ENCODE data around the gene MGAT3.

MGAT3 gene

DNA sequence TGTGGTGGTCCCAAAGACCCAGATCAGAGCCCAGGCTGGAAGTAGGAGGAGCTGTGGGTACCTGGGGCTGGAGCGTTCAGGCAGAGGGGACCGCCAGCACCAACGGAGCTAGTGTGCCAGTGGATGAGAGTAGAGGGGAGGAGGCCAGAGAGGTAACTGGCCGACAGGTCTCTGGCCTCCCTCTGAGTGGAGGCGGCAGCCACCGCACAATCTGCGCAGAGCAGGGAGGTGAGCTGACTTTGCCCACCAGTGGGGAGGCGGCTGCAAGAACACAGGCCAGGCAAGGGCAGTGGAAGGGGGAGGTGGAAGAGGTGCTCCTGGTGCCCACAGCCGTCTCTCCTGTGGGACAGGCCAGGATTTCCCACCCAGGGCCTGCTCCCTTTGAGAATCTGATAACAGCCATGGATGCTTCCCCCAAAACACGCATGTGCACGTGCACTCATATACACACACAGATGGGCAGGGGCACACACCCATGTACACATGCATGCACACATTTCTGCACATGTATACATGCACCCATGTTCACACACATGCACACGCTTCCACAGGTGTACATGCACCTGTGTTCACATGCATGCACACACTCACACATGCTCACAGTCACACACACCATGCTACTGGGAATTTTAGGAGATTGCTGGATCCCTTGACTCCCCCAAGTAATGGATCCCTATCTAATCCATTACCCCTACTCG lies 6.4 kb upstream of the MGAT3 start:
- DNase-seq (ENCODE audit: low read depth in 2 of 2) = no peak

DNA sequence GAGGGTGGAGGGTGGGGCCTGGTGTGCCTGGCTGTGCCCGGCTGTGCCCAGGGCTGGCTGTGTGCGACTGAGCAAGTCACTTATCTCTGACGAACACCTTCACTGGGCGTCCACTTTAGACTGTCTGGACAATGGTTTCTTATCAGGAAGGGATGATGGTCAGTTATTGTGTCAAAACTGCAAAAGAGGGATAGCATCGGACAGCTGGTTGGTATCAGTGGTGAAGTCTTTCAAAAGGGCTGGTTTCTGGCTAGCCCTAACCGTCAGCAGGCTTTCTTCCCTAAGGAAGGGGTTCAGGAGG lies 4.1 kb upstream of the MGAT3 start:
- no peak for DNase-seq (ENCODE audit: low read depth in 2 of 2)

DNA sequence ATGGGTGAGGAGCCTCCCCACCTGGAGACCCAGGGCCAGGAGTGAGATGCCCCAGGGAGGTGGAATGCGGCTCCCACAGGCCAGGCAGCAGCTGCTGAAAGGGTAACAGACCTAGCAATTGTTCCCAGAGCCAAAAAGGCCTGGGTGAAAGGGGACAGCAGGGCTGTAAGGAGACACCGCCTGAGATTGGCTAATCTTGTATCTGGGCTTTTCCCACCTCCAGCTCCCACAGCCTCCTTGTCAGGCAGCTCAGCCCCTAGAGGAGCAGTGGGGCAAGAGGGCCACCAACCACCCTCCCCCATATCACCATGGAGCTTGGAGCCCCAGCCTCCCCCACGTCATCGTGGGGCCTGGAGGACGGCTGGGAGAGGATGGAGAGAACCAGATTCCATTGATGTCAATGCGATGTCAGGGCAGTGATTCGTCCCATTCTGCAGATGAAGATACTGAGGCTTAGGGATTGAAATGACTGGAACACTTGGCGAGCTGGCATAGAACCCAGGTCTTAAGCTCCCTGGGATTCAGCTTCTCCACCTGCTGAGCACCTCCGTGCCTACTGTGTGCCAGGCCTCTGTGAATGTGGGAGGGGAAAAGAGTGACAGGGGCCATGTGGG lies 2.9 kb upstream of the MGAT3 start:
- DNase-seq (ENCODE audit: low read depth in 2 of 2) = no peak

DNA sequence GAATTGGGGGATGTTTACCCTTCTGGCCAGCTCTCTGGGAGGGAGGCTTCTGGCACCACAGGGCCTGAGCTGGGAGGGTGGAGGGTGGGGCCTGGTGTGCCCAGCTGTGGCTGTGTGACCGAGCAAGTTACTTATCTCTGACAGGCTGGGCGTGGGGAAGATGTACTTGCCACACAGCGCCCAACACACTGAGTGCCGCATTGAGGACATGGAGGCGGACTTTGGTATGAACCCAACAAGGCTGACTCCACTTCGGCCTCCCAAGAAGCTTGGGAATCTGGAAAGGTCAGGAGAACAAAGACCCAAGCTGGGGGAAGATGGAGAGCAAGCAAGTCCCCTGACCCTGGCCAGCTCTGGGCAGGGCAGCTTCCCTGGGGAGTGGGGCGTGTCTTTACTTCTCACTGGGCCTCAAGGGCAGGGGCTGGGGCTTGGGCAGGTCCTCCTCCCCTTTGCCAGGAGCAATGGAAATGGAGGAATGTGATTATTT lies 2.4 kb upstream of the MGAT3 start:
- no peak for DNase-seq (ENCODE audit: low read depth in 2 of 2)

DNA sequence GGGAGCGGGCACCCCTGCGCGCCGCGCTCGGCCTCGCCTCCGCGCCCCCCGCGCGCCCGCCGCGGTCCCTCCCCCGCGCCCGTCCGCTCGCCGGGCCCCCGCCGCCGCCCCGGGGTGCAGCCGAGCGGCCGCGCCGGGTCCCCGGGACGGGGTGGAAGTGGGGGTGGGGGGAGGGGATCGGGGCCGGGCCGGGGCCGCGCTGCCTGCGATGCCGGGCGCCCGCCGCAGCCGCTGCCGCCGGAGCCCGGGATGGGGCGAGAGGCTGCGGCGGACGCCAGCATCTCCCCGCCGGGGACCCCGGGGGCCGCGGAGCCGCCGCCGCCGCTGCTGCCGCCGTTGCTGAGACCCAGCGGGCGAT lies 365 bp downstream of the MGAT3 start:
- DNase-seq (ENCODE audit: low read depth in 2 of 2) = no peak

DNA sequence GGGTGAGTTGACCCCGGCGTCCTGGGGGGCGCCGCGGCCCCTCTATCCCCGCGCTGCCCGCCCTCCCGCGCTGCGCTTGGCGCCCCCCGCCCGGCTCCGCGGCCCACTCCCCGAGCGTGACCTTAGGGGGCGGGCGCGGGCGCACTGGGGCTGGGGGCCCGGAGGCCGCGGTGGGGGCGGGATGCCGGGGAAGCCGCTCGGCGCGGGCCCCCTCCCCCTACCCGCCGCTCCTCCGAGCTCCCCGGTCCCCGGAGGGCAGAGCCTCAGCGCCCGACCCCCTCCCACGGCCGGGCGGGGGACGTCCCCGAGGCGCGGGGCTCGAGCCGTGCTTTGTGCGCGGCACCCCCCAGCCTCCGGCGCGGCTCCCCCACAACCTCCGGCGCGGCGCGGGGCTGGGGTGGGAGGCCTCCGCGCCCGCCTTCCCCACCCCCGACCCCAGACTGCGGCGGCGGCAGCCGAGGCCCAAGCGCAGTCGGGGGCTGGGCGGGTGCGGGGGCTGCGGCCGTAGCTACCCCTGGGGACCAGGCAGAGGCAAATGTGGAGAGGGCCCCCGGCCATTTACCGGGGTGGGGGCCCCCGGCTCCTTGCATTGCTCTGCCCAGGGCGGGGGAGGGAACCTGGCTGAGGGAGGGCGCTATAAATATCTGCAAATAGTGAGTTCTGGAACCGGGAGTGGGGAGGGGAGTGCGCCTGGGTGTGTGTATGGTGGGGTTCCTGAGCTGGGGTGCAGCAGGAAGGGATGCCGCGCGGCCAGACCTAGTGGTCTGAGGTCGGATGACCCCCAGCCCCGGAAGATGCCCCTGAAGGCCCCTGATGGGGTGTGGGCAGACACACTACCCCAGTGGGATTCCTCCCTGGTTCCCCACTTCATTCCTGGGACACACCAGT lies 988 bp downstream of the MGAT3 start:
- DNase-seq (ENCODE audit: low read depth in 2 of 2) = no peak

DNA sequence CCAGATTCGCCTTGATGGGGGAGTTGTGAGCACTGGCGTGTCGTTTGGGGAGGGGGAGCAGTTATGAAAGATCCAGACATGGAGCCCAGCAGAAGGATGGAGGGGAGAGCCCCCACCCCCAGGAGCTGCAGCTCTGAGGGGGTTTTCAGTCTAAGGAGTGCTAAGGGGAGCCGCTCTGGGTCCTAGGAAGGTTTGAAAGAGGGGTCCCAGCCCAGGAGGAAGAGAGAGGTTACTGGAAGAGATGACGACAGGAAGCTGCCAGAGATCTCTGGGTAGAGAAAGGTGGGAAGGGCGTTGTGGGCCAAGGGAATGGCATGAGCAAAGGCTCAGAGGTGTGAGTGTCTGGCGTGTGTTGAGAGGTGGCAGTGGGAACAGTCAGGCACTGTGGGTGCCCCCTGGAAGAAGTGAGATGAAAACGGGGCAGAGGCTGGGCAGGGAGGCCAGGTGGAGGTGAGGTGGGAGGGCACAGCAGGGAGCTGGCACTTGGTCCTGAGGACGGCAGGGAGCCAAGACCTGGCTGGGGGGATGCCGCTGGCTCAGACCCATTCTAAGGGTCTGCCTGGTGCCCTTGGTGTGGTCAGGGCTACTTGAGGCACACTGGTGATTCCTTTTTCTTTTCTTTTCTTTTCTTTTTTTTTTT lies 1.8 kb downstream of the MGAT3 start:
- DNase-seq (ENCODE audit: low read depth in 2 of 2) = no peak

DNA sequence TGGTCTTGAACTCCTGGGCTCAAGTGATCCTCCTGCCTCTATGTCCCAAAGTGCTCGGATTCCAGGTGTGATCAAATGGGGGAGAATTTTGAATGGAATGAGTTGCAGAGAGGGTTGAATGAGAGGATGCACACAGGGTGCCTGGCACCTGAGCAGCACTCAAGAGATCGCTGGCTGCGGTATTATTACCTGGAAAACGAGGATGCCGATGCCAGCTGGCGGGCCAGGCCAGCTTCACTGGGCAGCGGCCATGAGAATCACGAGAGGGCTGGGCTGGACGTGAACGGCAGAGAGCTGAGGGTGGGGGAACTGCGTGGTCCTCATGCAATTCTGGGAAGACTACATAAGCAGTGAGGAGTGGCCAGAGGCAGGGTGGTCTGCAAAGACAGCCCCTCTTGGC lies 2.9 kb downstream of the MGAT3 start:
- DNase-seq (ENCODE audit: low read depth in 2 of 2) = no peak

DNA sequence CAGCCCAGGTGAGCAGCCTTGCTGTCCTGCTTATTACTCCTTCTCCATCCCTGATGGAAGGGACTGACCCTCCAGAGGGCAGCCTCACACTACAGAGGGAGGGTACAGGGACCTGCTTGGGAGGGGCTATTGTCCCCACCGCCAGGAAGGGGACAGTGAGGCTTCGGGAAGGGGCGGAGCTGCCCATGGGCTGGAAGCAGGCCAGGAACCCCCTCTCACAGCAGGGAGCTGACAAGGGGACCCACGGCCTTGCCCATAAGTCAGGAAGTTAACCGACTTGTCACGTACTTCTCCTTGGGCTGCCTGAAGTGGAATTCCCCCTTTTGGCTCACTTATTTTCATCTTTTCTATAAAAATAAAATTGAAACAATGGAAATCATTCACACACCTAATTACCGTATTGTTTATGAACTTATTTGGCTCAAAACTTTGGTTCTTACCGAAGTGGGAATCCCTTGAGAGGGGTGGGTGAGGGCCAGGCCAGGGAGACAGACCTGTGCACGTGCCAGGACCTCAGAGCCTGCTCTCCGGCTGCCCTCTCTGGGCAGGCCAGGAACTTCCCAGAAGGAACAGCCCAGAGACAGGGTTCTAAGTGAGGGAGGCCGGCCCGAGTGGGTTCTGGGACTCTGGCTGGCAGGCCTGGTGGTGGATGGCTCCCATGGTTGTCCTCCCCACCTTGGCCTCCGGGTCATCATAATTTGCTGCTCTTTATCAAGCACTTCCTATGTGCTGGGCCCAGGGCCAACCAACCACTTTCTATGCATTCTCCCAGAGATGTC lies 5.8 kb downstream of the MGAT3 start:
- DNase-seq (ENCODE audit: low read depth in 2 of 2) = no peak

DNA sequence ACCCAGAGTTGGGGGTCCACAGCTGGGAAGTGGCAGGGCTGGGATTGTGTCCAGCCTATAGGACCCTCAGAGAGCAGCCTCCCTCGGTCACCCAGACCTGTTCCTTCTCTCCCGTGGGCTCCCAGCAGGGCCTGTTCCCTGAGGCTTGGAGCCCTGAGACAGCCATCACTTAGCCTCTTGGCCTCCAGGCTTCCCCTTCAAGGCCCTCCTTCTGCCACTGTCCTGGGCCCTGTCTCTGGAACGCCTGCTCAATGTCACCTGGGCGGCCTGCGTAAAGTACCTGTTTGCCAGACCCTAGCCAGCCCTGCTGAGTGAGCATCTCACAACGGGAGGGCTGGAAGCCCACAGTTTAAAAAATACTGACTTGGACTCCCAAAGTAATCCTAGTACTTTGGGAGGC lies 6.5 kb downstream of the MGAT3 start:
- no peak for DNase-seq (ENCODE audit: low read depth in 2 of 2)

DNA sequence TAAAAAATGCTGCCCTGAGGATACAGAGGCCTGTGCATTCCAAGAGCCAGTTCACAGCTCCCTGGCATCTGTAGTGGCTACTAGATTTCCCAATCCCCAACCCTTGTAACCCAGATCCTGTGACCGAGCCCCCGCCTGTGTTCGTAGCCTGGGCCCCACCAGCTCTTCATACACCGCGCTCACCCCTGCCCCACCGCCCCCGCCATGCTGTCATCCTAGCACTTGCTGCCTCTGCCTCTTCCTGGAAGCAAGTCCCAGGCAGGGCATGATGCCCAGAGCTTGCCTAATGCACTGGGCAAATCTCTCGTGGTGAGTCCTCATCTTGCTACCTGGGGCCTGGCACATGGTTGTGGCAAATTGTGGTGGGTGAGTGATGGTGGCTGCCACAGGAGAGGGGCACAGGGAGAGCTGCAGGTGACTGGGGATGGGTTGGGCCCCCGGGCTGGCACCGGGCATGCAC lies 7.1 kb downstream of the MGAT3 start:
- DNase-seq (ENCODE audit: low read depth in 2 of 2) = no peak

DNA sequence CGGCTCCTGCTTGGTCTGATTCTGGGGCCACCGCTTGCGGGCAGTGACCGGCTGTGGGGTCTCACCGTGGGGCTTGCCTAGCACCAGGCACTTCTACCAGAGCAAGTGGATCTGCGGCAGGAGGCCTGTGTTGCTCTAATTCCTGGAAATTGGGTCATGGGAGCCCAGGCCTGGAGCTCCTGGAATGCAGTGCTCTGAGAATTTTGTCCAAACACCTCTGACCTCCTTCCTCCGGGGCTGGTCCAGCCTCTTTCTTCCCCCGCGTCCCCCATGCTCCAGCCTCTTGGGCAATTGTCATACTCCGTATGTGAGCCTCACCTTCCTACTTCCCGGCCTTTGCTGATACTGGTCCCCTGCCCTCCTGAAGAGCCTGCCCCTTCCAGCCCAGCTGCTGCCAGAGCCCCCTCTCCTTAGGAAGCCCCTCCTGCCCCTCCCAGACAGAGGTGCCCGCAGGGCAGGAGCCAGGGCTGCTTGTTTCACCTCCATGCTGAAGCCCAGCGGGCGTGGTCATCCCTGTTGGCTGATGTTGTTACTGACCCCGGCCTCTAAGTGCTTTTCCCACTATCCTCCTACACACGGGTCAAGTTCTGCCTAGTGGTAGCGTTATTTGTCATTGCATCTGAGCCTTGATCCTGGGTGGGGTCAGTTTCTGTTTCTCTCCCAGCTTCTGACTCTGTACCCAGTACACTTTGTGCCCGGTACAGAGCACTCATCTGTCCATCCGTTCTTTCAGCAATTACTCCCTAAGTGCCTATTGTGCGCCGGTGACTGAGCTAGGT lies 9.6 kb downstream of the MGAT3 start:
- DNase-seq (ENCODE audit: low read depth in 2 of 2) = no peak

DNA sequence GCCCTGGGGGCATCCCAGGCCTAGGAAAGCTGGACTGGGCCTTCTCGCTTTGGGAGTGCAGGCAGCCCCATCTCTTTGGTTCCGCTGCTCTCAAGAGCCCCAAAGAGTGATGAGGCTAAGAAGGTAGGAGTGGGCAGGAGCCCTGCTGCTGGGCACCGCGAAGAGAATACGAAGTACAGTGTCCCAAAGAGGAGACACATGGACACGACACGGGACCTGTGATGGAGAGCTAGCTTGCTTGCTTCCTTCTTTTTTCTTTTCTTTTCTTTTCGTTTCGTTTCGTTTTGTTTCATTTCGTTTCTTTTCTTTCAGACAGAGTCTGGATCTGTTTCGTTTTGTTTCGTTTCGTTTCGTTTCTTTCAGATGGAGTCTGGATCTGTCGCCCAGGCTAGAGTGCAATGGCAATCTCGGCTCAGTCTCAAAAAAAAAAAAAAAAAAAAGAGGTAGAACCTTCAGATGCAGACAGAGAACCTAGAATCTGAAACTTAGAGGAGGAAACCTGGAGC lies 10.6 kb downstream of the MGAT3 start:
- no peak for DNase-seq (ENCODE audit: low read depth in 2 of 2)

DNA sequence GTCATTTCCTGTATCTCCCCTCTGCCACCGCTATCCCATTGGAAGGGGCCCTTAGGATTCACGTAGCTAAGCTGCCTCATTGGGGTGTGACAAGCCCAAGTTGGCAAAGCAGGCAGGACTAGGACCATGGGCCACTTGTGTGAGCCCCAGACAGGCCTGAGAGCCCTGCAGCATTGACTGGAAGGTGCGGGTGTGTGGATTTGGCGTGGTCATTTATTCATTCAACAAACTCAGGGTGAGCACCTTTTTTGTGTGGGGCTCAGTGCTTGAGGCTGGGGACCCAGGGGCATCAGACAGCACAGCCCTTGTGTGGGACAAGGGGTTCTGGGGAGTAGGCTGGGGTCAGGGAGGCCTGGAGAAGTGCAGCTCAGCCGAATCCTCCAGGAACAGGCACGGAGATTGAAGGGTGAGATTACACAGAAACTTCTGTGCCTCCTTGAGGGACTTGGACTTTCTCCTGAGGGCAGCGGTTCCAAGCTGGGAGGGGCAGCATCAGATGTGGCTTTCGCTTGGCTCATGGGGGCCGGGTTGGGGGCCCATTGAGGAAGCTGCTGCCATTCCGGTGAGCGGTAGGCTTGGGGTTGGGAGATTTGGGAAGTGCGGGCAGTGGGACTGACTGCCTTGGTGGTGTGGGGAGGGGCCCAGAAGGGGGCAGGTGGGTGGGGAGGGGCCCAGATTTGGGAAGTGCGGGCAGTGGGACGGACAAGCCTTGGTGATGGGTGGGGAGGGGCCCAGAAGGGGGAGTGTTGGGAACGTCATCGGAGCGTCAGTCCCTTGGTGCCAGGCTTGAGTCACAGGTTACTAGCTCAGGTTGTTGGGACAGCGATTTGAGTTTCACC lies 11.9 kb downstream of the MGAT3 start:
- DNase-seq (ENCODE audit: low read depth in 2 of 2) = no peak

DNA sequence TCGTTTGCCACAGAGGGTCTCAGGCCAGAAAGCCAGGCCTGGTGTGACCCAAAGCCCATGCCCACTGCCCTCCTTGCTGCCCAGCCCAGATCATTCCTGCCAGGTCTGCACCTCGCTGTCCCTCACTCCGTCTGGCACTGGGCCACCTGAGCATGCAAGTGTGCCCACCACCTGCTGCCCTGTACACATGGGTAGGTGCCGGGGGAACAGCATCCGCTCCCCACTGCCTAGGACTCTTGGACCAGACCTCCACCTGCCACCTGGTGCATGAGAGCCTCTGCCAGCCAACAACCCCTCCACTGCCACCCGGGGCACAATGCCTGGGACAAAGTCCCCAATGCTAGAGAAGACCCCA lies 12.5 kb downstream of the MGAT3 start:
- DNase-seq (ENCODE audit: low read depth in 2 of 2) = no peak

DNA sequence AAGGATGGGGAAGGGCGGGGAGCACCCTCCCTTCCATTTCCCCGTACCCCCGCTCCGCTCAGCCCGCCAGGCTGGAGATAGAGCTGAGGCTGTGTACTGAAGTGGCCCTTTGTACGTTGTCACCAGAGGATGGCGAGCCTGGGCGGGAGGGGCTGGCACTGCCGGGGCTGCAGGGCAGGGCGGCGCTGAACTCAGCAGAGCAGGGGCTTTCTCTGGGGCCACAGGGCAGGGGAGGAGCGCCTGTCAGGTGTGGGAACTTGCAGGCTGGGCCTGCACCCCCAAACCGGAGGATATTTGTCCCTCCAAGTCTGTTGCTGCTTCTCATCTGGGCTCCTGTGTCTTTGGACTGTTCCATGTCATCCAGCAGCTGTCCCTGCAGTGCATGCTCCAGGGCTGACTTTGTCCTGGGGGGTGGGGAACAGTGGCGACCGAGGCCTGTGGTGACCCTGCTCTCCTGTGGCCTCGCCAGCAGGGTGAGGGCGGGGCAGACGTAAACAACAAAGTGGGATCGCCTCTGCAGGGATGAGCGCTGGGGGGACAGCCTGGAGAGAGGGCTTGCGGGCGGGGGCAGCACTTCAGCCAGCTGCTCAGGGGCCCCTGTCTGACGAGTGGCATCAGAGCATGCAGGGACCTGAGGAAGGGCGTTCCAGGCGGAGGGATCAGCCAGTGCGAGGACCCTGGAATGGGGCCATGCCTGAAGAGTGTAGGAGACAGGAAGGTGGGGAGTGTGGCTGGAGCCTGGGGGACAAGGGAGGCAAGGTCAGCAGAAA lies 13.1 kb downstream of the MGAT3 start:
- no peak for DNase-seq (ENCODE audit: low read depth in 2 of 2)

DNA sequence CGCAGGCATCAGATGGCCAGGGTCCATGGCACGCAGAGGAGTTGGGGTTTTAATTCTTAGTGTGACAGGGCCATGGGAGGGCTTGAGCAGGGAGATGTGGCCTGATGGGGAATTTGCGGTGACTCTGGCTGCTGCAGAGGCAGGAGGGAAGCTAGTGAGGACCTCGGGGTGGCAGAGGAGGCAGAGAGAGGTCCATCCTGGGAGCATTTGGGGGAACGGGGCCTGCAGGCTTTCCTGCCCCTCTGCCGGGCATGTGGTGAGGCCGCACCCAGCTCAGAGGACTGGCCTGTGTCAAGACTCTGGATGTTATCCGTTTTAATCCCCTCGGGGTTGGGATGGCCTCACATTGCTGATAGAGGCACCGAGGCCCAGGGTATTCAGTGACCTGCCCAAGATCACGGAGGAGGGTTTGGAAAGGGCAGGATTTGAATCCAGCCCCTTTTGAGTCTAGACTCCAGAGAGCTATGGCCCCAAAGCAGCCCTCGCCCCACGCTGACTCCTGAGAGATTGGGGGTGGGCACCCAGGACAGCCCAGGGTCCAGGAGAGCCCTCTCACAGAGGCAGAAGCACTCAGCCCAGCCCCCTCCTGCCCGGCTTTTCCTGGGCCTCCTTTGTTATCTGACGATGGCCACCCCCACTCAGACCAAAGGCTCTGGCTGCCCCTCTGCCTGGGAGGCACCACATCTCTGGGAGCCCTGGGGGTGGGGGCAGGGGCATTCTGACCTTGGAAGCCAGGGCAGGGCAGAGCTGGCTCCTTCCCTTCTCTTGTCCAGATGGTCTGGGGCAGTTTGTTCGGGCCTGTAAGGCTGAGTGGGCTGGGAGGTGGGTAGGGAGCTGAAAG lies 13.9 kb downstream of the MGAT3 start:
- DNase-seq (ENCODE audit: low read depth in 2 of 2) = no peak

Data from fibroblast of skin of left biceps (primary cell).